Heart left ventricle (tissue), 16 donors: ENCODE data around the gene CTAGE1. TPM values are rescaled to one million over a fixed set of nuclear protein-coding genes. Genes with fewer than 3 reads are reported as not detected.
A peak's percentile ranks its signal among the peaks of the same experiment; 100 is the strongest.

Experiments used
- ATAC-seq, 4 donors: fragments of 200-7000 bp; cut with Tn5 transposase; one replicate each; pipeline ENCODE4 v1.9.1; 2020 to 2022; ENCODE audit warnings: moderate library complexity in 4 of 4, mild to moderate bottlenecking in 3 of 4, moderate number of reproducible peaks in 1 of 4
- DNase-seq, 5 donors: peaks; one replicate each; pipeline ENCODE4 v3.0.0-alpha.2; 2020
- H3K27ac ChIP-seq, 12 donors: fragments of 200-600 bp; sonication (generic) in 4 of 12; one replicate each; pipeline versions ENCODE4 v1.5.0 to v1.8.0; 2016 to 2022; ENCODE audit warnings: mild to moderate bottlenecking in 2 of 12
- H3K27me3 ChIP-seq, 9 donors: fragments of 200-600 bp; sonication (generic) in 2 of 9; one replicate each; pipeline versions ENCODE4 v1.5.1 to v1.8.0; 2016 to 2022; ENCODE audit warnings: mild to moderate bottlenecking in 3 of 9
- H3K36me3 ChIP-seq, 9 donors: fragments of 200-600 bp; sonication (generic) in 2 of 9; one replicate each; pipeline versions ENCODE4 v1.5.0 to v1.8.0; 2018 to 2022; ENCODE audit warnings: mild to moderate bottlenecking in 2 of 9
- H3K4me1 ChIP-seq, 12 donors: fragments of 200-600 bp; sonication (generic) in 4 of 12; one replicate each; pipeline versions ENCODE4 v1.5.0 to v1.8.0; 2016 to 2022; ENCODE audit warnings: mild to moderate bottlenecking in 3 of 12
- H3K4me3 ChIP-seq, 12 donors: fragments of 200-600 bp; sonication (generic) in 4 of 12; one replicate each; pipeline versions ENCODE4 v1.5.0 to v1.8.0; 2017 to 2022; ENCODE audit warnings: mild to moderate bottlenecking in 9 of 12, moderate library complexity in 4 of 12
- H3K9me3 ChIP-seq, 12 donors: fragments of 200-600 bp; sonication (generic) in 4 of 12; one replicate each; pipeline versions ENCODE4 v1.5.0 to v1.8.0; 2016 to 2022; ENCODE audit warnings: mild to moderate bottlenecking in 1 of 12
- POLR2A ChIP-seq, 2 donors: fragments of 450-650 bp; IDR thresholded peaks; one replicate each; pipeline ENCODE4 v1.6.1; 2017; ENCODE audit warnings: antibody characterized with exemption in 2 of 2, mild to moderate bottlenecking in 2 of 2, moderate library complexity in 2 of 2
- WGBS, 4 donors: extraction: QIAGEN DNeasy Blood & Tissue Kit in 2 of 4; methylation state at CpG; one replicate each; pipeline versions ENCODE4 v1.1.5 to v1.1.7; 2013 to 2018; 5-methylcytosine and 5-hydroxymethylcytosine counted together
- intact Hi-C, 10 donors: fragments of 100-400 bp; cut with DNase I; formaldehyde crosslinking; loops; one replicate each; pipeline versions ENCODE4 v1.11.1 to v1.14.2; 2022
- long read RNA-seq, 3 donors: library from polyadenylated mRNA; unstranded; transcript quantifications; one replicate each; pipeline ENCODE4 v2.0.0, GENCODE V29; 2020 to 2021
- polyA plus RNA-seq, 2 donors: library from polyadenylated mRNA; stranded (reverse); fragments of 200-250 nt; gene quantifications; one replicate each; pipeline ENCODE4 v1.2.3, GENCODE V29; 2013
- total RNA-seq, 9 donors: library from RNA; depleted of rRNA in 2 of 9; stranded (reverse); fragments of >200 nt in 2 of 9; fragmentation: NEBNext Ultra II Directional in 3 of 9; extraction: Animal tissue kit (Norgen Biotek cat#: 25700) in 3 of 9; gene quantifications; one replicate each; pipeline versions ENCODE4 v1.1.0 to v1.2.4, GENCODE V29; 2016 to 2023
- TF ChIP-seq, protein P1 (sequence below), 12 donors: fragments of 200-600 bp; sonication (generic) in 4 of 12; IDR thresholded peaks; one replicate each; pipeline versions ENCODE4 v1.5.0 to v1.8.0; 2018 to 2022; ENCODE audit warnings: antibody characterized with exemption in 12 of 12, mild to moderate bottlenecking in 5 of 12
- donor health status: ischemic (EF 13 %, LVEDD 7.1; RV severe dilation, severe dysfunction).
- donor health status: healthy with polysubstance abuse.
- donor health status: DM: no; HTN: yes; CAD: no.
- donor health status: DM: no; HTN: no; CAD: no.
- donor health status: ischemic (EF 25% LVEDD 6.9; RV normal size, moderate dysfunction).
- donor health status: ischemic (EF 25% LVEDD 5.7; RV mildly dilated, moderate dysfunction).
- donor health status: healthy.
- donor health status: DM: yes; HTN: yes; CAD: no.
- donor health status: ischemic (EF 35%, LVEDD 5.7; RV mildly dilated, moderate dysfunction).
- donor health status: nonischemic (EF 11% LVEDD 7.7; RV severe dilation, severe dysfunction).
- donor health status: DM: yes; HTN: yes; CAD: no.
- donor health status: PGD.
- donor health status: ischemic (EF 29% LVEDD 5.4; RV normal size, mild dysfunction).
- donor health status: nonischemic (EF 23%, LVEDD 6.1; RV moderate dilation, normal function).

The CTAGE1 gene, protein sequence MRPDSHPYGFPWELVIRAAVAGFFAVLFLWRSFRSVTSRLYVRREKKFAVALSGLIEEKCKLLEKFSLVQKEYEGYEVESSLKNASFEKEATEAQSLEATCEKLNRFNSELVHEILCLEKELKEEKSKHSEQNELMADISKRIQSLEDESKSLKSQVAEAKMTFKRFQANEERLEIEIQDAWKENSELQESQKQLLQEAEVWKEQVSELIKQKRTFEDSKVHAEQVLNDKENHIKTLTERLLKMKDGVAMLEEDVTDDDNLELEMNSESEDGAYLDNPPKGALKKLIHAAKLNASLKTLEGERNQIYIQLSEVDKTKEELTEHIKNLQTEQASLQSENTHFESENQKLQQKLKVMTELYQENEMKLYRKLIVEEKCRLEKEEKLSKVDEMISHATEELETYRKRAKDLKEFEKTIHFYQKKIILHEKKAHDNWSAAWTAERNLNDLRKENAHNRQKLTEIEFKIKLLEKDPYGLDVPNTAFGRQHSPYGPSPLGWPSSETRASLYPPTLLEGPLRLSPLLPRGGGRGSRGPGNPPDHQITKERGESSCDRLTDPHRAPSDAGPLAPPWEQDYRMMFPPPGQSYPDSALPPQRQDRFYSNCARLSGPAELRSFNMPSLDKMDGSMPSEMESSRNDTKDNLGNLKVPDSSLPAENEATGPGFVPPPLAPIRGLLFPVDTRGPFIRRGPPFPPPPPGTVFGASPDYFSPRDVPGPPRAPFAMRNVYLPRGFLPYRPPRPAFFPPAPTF
- total RNA-seq: not detected
- polyA plus RNA-seq: under 1 TPM in 1 of 2 donors, not detected in 1; 0.03 TPM
- long read RNA-seq, donor 1: 0 reads
- long read RNA-seq, donor 2: 0 reads
- long read RNA-seq, donor 3: 0 reads

DNA sequence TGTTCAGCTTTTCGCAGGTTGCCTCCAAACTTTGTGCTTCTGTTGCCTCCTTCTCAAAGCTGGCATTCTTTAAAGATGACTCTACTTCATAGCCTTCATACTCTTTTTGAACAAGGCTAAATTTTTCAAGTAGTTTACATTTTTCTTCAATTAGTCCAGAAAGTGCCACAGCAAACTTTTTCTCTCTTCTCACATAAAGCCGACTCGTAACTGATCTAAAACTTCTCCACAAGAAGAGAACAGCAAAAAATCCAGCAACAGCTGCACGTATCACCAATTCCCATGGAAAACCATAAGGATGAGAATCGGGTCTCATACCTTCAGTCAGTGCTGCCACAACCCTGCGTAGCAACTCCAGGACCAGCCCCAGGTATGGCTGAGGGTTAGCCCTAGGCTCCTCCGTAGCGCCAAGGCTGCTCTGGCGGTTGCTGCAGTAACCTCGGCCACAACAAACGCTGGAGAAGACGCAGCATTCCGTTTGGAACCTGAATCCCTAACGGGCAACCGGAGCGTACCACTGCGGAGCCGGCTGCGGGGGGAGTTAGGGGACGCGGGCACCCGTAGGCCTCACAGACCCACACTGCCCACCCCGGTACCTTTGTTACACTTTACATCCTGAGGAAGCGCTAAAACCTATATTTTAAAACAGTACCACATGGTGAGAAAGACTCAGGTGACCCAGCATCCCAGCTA is at the start of gene CTAGE1:
Gene CTAGE1, minus strand, starts transcription at position 420 of the 693 bp plus-strand sequence. Its CDS starts 104 bp downstream, at position 316.
- DNase-seq (no peak), ATAC-seq (no peak)
- no peak for TF ChIP-seq POLR2A (IDR thresholded peaks at IDR 0.05)
- TF ChIP-seq, protein P1, sequence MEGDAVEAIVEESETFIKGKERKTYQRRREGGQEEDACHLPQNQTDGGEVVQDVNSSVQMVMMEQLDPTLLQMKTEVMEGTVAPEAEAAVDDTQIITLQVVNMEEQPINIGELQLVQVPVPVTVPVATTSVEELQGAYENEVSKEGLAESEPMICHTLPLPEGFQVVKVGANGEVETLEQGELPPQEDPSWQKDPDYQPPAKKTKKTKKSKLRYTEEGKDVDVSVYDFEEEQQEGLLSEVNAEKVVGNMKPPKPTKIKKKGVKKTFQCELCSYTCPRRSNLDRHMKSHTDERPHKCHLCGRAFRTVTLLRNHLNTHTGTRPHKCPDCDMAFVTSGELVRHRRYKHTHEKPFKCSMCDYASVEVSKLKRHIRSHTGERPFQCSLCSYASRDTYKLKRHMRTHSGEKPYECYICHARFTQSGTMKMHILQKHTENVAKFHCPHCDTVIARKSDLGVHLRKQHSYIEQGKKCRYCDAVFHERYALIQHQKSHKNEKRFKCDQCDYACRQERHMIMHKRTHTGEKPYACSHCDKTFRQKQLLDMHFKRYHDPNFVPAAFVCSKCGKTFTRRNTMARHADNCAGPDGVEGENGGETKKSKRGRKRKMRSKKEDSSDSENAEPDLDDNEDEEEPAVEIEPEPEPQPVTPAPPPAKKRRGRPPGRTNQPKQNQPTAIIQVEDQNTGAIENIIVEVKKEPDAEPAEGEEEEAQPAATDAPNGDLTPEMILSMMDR (IDR thresholded peaks at IDR 0.05): no peak
- no peaks in the 10 kb centered on the region for H3K27me3 ChIP-seq
- peaks cover 0 to 4% (median under 1%) of the 10 kb centered on the region in 12 donors for H3K4me1 ChIP-seq
- H3K27ac ChIP-seq: no peak within 1 kb of the TSS
- H3K9me3 ChIP-seq: no peaks in the 10 kb centered on the region
- intact Hi-C loops: no loop called here
- 88 to 96% (median 91%) methylated on average over 24 of the region's 24 CpGs for WGBS, 4 donors
- no peaks in the 10 kb centered on the region for H3K36me3 ChIP-seq
- H3K4me3 ChIP-seq: no peak within 1 kb of the TSS

DNA sequence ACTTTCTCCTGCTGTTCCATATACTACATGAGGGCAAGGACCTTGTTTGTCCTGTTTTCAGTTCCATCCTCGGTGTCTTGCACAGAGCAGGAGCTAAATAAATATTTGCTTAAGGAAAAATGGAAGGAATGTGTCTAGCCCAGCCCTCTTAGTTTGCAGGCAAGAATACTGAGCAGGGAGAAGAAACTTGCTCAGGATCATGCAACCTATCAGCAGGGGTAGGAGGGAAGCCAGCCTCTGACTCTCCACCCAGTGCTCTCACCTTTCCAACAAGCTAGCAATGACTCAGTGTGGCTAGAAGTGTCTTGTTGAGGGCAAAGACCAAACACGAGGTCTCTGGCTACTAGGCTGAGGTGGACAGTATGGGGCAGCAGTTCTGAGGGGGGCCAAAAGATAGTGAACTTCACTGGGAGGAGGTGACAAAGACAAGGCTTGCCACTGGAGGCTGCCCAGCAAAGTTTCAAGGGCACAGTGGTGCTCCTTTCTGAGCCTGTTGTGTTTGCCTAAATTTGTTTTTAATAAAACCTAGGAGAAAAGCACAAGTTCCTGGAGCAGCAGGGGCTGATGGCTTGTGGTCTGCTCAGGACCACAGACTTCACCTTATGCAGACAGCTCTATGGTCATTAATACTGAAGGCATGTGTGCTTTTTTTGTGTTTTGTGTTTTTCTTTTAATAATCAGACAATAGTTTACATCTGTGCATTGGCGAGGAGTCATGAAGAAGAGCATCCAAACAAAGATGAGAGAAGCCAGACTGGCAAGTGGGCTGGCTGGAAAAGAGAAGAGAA is 49.1 kb upstream of the CTAGE1 start:
- H3K9me3 ChIP-seq: no peaks in the 10 kb centered on the region
- peak in 3 of 5 donors; percentile 38 to 77 (median 58) for DNase-seq
- H3K4me3 ChIP-seq: peak overlapping the region in 1 of 12 donors; percentile 1
- intact Hi-C loops: loop anchor here in 7 of 10 donors (2.0 to 10.0 kb wide), 8 partner anchors 90 to 472 kb away; partner anchors contain the start of gene GATA6 (in 2 of the 7)
- H3K4me1 ChIP-seq: peaks cover 0 to 56% (median 42%) of the 10 kb centered on the region in 12 donors
- H3K27ac ChIP-seq: peak overlapping the region; percentile 65 to 96 (median 86)
- H3K27me3 ChIP-seq: no peaks in the 10 kb centered on the region
- no peak for TF ChIP-seq POLR2A (IDR thresholded peaks at IDR 0.05)
- TF ChIP-seq, protein P1 (IDR thresholded peaks at IDR 0.05): no peak
- 46 to 57% (median 52%) methylated on average over 3 of the region's 3 CpGs for WGBS, 4 donors
- no peaks in the 10 kb centered on the region for H3K36me3 ChIP-seq
- peak; percentile 46 to 82 (median 53) for ATAC-seq

DNA sequence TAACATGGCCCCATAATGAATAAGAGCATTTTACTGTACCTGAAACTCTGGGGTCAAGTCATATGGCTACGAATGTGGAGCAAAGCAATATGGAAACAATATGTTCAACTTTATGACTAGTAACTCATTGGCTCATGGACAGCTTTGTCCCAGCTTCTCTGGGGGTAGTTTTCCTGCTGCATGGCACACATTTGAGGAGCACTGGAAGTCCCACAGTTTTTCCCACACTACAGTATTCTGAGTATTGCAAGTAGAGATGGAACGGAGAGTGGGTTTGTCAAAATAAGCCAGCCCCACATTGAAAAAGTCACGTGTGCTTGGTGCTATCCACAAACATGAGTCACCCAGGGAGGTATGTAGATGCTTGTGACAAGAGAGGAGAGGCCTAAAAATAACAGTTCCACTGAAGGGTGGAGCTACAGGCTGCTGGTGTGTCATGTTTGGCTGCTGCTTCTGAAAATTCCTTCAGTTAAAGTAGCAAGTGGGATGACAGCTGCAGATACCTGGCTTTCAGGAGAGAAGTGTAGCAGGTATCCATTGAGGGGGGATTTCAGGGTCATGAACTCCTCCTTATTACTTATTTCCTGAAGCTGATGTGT is 48.2 kb upstream of the CTAGE1 start:
- intact Hi-C loops: loop anchor here in 7 of 10 donors (2.0 to 10.0 kb wide), 8 partner anchors 91 to 471 kb away; partner anchors contain the start of gene GATA6 (in 2 of the 7)
- H3K4me3 ChIP-seq: peak overlapping the region in 1 of 12 donors; percentile 1

More for the DNA sequence above, 48.2 kb upstream of the CTAGE1 start:
- Histone ChIP-seq H3K27me3 (no peaks in the 10 kb centered on the region), H3K27ac (peak overlapping the region; percentile 65 to 96 (median 86)), H3K9me3 (no peaks in the 10 kb centered on the region), H3K4me1 (peaks cover 0 to 49% (median 34%) of the 10 kb centered on the region in 12 donors), H3K36me3 (no peaks in the 10 kb centered on the region)
- ATAC-seq (peak; percentile 92 to 94 (median 94)), DNase-seq (peak in 4 of 5 donors; percentile 51 to 71 (median 60))
- WGBS, 4 donors: 23 to 46% (median 38%) methylated on average over 3 of the region's 3 CpGs
- peak in 1 of 2 donors; percentile 6 for TF ChIP-seq POLR2A (IDR thresholded peaks at IDR 0.05)
- TF ChIP-seq, protein P1 (IDR thresholded peaks at IDR 0.05): no peak
